PFSK-1 (cell line): ENCODE measurements around the gene KCNIP4.

Experiments used
- FOXP2 ChIP-seq: optimal IDR thresholded peaks from 2 replicates; pipeline ENCODE3; 2011; ENCODE audit warnings: borderline replicate concordance, control low read depth, inconsistent platforms; ENCODE audit not compliant: insufficient read depth; ENCODE audit errors: extremely low read length, extremely low read depth
- POLR2AphosphoS5 ChIP-seq: IDR thresholded peaks from 2 replicates; pipeline ENCODE4 v1.6.1; 2012; ENCODE audit warnings: low read depth, mild to moderate bottlenecking, control low read depth, low read length, moderate library complexity
- REST ChIP-seq, 2 experiments: IDR thresholded peaks; 2 replicates each; pipeline versions ENCODE4 v1.6.1 to v1.8.0; 2011 to 2012; ENCODE audit warnings: low read depth in 2 of 2, low read length in 2 of 2, control low read depth in 1 of 2, inconsistent platforms in 1 of 2, mild to moderate bottlenecking in 1 of 2, moderate library complexity in 1 of 2; ENCODE audit not compliant: insufficient read depth in 1 of 2
- SIN3A ChIP-seq: IDR thresholded peaks from 2 replicates; pipeline ENCODE4 v1.6.1; 2012; ENCODE audit warnings: mild to moderate bottlenecking, low read length, moderate library complexity, borderline replicate concordance; ENCODE audit not compliant: insufficient read depth
- TAF1 ChIP-seq: IDR thresholded peaks from 2 replicates; pipeline ENCODE4 v1.6.1; 2012; ENCODE audit warnings: low read length, control low read depth, borderline replicate concordance; ENCODE audit not compliant: insufficient read depth

The KCNIP4 gene

GRCh38 chr4:21815651-21816377, 132.8 kb downstream of the KCNIP4 start:
- TF ChIP-seq REST (IDR thresholded peaks at IDR 0.05; ENCODE audit: insufficient read depth in 1 of 2, low read depth in 2 of 2, low read length in 2 of 2) (no peak), FOXP2 (no peak), TAF1 (no peak), SIN3A (no peak), POLR2AphosphoS5 (no peak)

GRCh38 chr4:21811565-21811964, 137.0 kb downstream of the KCNIP4 start:
- TF ChIP-seq SIN3A (no peak), FOXP2 (no peak), REST (IDR thresholded peaks at IDR 0.05; ENCODE audit: insufficient read depth in 1 of 2, low read depth in 2 of 2, low read length in 2 of 2) (no peak), TAF1 (no peak), POLR2AphosphoS5 (no peak)

GRCh38 chr4:21806991-21807390, 141.6 kb downstream of the KCNIP4 start:
- TF ChIP-seq REST (IDR thresholded peaks at IDR 0.05; ENCODE audit: insufficient read depth in 1 of 2, low read depth in 2 of 2, low read length in 2 of 2) (no peak), TAF1 (no peak), FOXP2 (no peak), POLR2AphosphoS5 (no peak), SIN3A (no peak)

- TF ChIP-seq SIN3A (no peak), REST (IDR thresholded peaks at IDR 0.05; ENCODE audit: insufficient read depth in 1 of 2, low read depth in 2 of 2, low read length in 2 of 2) (no peak), TAF1 (no peak), POLR2AphosphoS5 (no peak), FOXP2 (no peak)
These were observed 146.2 kb downstream of the KCNIP4 start for GRCh38 chr4:21802406-21802805.
